Kidney epithelial cell (primary cell): ENCODE measurements around the gene TMPRSS13. TPM values are rescaled to one million over a fixed set of nuclear protein-coding genes. Genes with fewer than 3 reads are reported as not detected.
A peak's percentile ranks its signal among the peaks of the same experiment; 100 is the strongest.

ENCODE experiments used
- DNase-seq: peaks from one replicate; pipeline ENCODE4 v3.0.0-alpha.2; 2010; ENCODE audit warnings: low read depth
- H3K27me3 ChIP-seq: 2 replicates; pipeline ENCODE4 v1.6.0; 2011; ENCODE audit warnings: low read length; ENCODE audit not compliant: control insufficient read depth, insufficient read depth
- H3K36me3 ChIP-seq: 2 replicates; pipeline ENCODE4 v1.5.1; 2011; ENCODE audit warnings: low read length; ENCODE audit not compliant: control insufficient read depth, insufficient read depth
- H3K4me3 ChIP-seq: 2 replicates; pipeline ENCODE4 v1.5.1; 2011; ENCODE audit warnings: low read depth, mild to moderate bottlenecking, control low read depth, low read length
- CTCF ChIP-seq: IDR thresholded peaks from 2 replicates; pipeline ENCODE4 v1.5.1; 2011; ENCODE audit warnings: mild to moderate bottlenecking, moderate library complexity, low read length, control low read depth, inconsistent platforms; ENCODE audit not compliant: insufficient read depth, poor library complexity, severe bottlenecking
- total RNA-seq: library from RNA; depleted of rRNA; stranded (reverse); fragments of >200 nt; gene quantifications from 2 replicates; pipeline ENCODE4 v1.2.3, GENCODE V29; 2015

The TMPRSS13 gene
- total RNA-seq, 1 donor from 2014 or later = not detected

- H3K27me3 ChIP-seq = no peaks in the 10 kb centered on the region
- TF ChIP-seq CTCF = peak; percentile 91
- no peak overlapping the region for H3K4me3 ChIP-seq
- H3K36me3 ChIP-seq = no peaks in the 10 kb centered on the region
- DNase-seq = peak; percentile 95
Measured at GRCh38 chr11:117946842-117947526, 17.8 kb upstream of the TMPRSS13 start.

- Histone ChIP-seq H3K4me3 (no peak overlapping the region), H3K27me3 (no peaks in the 10 kb centered on the region), H3K36me3 (no peaks in the 10 kb centered on the region)
- TF ChIP-seq CTCF = no peak
- DNase-seq = no peak
Measured at GRCh38 chr11:117946156-117946841, 17.1 kb upstream of the TMPRSS13 start.

- DNase-seq = no peak
Measured at GRCh38 chr11:117945047-117945810, 16.0 kb upstream of the TMPRSS13 start.

GRCh38 chr11:117944554-117944953 is 15.4 kb upstream of the TMPRSS13 start:
- Histone ChIP-seq H3K4me3 (no peak overlapping the region), H3K27me3 (no peaks in the 10 kb centered on the region), H3K36me3 (no peaks in the 10 kb centered on the region)
- no peak for TF ChIP-seq CTCF
- DNase-seq = no peak

More at GRCh38 chr11:117945047-117945810, 16.0 kb upstream of the TMPRSS13 start:
- Histone ChIP-seq H3K4me3 (no peak overlapping the region), H3K27me3 (no peaks in the 10 kb centered on the region), H3K36me3 (no peaks in the 10 kb centered on the region)
- no peak for TF ChIP-seq CTCF

- H3K36me3 ChIP-seq = no peaks in the 10 kb centered on the region
- H3K4me3 ChIP-seq = no peak overlapping the region
- no peak for TF ChIP-seq CTCF
- DNase-seq = no peak
- no peaks in the 10 kb centered on the region for H3K27me3 ChIP-seq
Measured at GRCh38 chr11:117941976-117942654, 12.9 kb upstream of the TMPRSS13 start.
